ENCODE results near the gene ITPK1. TPM values are rescaled to one million over a fixed set of nuclear protein-coding genes. Genes with fewer than 3 reads are reported as not detected.

ITPK1 gene
- total RNA-seq, 1 experiment from 2014 or later, result 133 TPM

DNA sequence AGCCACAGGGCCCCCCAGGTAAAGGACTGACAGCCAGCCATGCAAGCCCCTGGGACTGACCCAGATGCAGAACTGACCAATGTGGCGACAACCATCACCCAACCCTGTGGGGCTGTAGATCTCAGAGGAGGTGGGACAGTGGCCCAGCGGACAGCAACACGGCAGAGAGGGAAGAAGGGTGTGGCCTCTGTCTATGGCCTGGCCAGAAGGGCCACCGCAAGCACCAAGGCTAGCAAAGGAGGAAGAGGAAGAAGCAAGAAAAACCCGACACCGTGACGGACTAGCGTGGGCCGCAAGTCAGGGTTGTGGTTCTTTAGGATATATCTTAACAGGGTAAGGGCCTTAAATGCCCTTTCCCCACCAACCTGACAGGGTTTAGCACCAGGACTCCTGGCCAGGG is 71.2 kb downstream of the ITPK1 start:
- POLR2A ChIA-PET, result interaction anchor here (0.6 to 2.6 kb wide), 7 partner anchors 9 to 164 kb away, joined by 3 to 13 read pairs (median 4); partner anchors contain the start of gene ITPK1
- Mint-ChIP-seq H3K27ac (ENCODE audit: low read depth, unreplicated experiment) (peak overlapping the region; percentile 96), H3K27me3 (ENCODE audit: insufficient read depth, unreplicated experiment) (no peaks in the 10 kb centered on the region), H3K4me1 (ENCODE audit: insufficient read depth, unreplicated experiment) (peaks cover 67% of the 10 kb centered on the region), H3K4me3 (ENCODE audit: unreplicated experiment) (peak overlapping the region; percentile 60), H3K9me3 (ENCODE audit: unreplicated experiment) (no peaks in the 10 kb centered on the region), H3K36me3 (ENCODE audit: insufficient read depth, unreplicated experiment) (peaks cover 14% of the 10 kb centered on the region)
- no peak for DNase-seq (ENCODE audit: unreplicated experiment)
- TF ChIP-seq, protein P1, sequence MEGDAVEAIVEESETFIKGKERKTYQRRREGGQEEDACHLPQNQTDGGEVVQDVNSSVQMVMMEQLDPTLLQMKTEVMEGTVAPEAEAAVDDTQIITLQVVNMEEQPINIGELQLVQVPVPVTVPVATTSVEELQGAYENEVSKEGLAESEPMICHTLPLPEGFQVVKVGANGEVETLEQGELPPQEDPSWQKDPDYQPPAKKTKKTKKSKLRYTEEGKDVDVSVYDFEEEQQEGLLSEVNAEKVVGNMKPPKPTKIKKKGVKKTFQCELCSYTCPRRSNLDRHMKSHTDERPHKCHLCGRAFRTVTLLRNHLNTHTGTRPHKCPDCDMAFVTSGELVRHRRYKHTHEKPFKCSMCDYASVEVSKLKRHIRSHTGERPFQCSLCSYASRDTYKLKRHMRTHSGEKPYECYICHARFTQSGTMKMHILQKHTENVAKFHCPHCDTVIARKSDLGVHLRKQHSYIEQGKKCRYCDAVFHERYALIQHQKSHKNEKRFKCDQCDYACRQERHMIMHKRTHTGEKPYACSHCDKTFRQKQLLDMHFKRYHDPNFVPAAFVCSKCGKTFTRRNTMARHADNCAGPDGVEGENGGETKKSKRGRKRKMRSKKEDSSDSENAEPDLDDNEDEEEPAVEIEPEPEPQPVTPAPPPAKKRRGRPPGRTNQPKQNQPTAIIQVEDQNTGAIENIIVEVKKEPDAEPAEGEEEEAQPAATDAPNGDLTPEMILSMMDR (IDR thresholded peaks at IDR 0.05; ENCODE audit: unreplicated experiment), result no peak
- BruUV-seq (replicated peaks), result no TSS peak
- CTCF ChIA-PET, result no interaction called here
- intact Hi-C loops (cut with micrococcal nuclease), result loop anchor here (5.0 kb wide), 2 partner anchors 68 to 72 kb away; no protein-coding TSS in a partner anchor

DNA sequence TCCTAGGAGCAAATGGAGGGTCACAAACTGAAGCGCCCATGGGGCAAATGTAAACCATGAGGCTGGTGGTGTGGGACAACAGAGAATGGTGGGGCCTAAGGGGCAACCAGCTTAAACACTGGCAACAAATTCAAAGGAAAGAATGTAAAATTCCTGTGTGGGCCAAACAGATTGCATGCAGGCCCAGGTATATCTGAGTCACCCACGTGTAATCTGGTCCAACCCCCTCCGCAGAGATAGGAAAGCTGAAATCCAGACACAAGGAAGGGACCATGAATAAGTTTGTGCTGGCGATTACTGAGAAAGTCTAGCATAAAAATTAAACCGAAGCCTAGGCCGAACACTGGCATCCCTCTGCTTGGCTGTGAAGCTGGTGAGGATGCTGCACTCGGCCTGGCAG is 71.6 kb downstream of the ITPK1 start:
- intact Hi-C loops (cut with micrococcal nuclease), result loop anchor here (5.0 kb wide), 2 partner anchors 68 to 72 kb away; no protein-coding TSS in a partner anchor
- TSS peak; percentile 83 for BruUV-seq (replicated peaks)
- CTCF ChIA-PET, result interaction anchor here (0.9 kb wide), 1 partner anchor 69 kb away, joined by 3 read pairs; no protein-coding TSS in a partner anchor
- Mint-ChIP-seq H3K9me3 (ENCODE audit: unreplicated experiment) (no peaks in the 10 kb centered on the region), H3K27ac (ENCODE audit: low read depth, unreplicated experiment) (peak overlapping the region; percentile 96), H3K36me3 (ENCODE audit: insufficient read depth, unreplicated experiment) (peaks cover 14% of the 10 kb centered on the region), H3K4me1 (ENCODE audit: insufficient read depth, unreplicated experiment) (peaks cover 66% of the 10 kb centered on the region), H3K4me3 (ENCODE audit: unreplicated experiment) (peak overlapping the region; percentile 60), H3K27me3 (ENCODE audit: insufficient read depth, unreplicated experiment) (no peaks in the 10 kb centered on the region)
- TF ChIP-seq, protein P1 (IDR thresholded peaks at IDR 0.05; ENCODE audit: unreplicated experiment), result no peak
- DNase-seq (ENCODE audit: unreplicated experiment), result peak; percentile 63
- POLR2A ChIA-PET, result interaction anchor here (0.6 to 2.6 kb wide), 10 partner anchors 9 to 163 kb away, joined by 3 to 13 read pairs (median 4); partner anchors contain the start of genes GON7, ITPK1, LYSET and MOAP1

- Mint-ChIP-seq H3K27ac (ENCODE audit: low read depth, unreplicated experiment) (peak overlapping the region; percentile 96), H3K4me1 (ENCODE audit: insufficient read depth, unreplicated experiment) (peaks cover 66% of the 10 kb centered on the region), H3K27me3 (ENCODE audit: insufficient read depth, unreplicated experiment) (no peaks in the 10 kb centered on the region), H3K36me3 (ENCODE audit: insufficient read depth, unreplicated experiment) (peaks cover 10% of the 10 kb centered on the region), H3K9me3 (ENCODE audit: unreplicated experiment) (no peaks in the 10 kb centered on the region), H3K4me3 (ENCODE audit: unreplicated experiment) (peak overlapping the region; percentile 60)
- POLR2A ChIA-PET, result interaction anchor here (0.6 to 2.6 kb wide), 13 partner anchors 8 to 1003 kb away, joined by 3 to 13 read pairs (median 4); partner anchors contain the start of genes GON7, ITPK1, LYSET and MOAP1
- TF ChIP-seq, protein P1 (IDR thresholded peaks at IDR 0.05; ENCODE audit: unreplicated experiment), result no peak
- intact Hi-C loops (cut with micrococcal nuclease), result loop anchor here (5.0 kb wide), 2 partner anchors 69 to 71 kb away; no protein-coding TSS in a partner anchor
- CTCF ChIA-PET, result interaction anchor here (0.6 to 0.9 kb wide), 4 partner anchors 51 to 90 kb away, joined by 3 read pairs; no protein-coding TSS in a partner anchor
- DNase-seq (ENCODE audit: unreplicated experiment), result peak; percentile 93
- TSS peak; percentile 84 for BruUV-seq (replicated peaks)
Measured at GRCh38 chr14:93042968-93043940, 72.5 kb downstream of the ITPK1 start.

GRCh38 chr14:93041830-93042229 is 73.9 kb downstream of the ITPK1 start:
- no TSS peak for BruUV-seq (replicated peaks)
- H3K9me3 Mint-ChIP-seq (ENCODE audit: unreplicated experiment), result no peaks in the 10 kb centered on the region

More at GRCh38 chr14:93041830-93042229, 73.9 kb downstream of the ITPK1 start:
- DNase-seq (ENCODE audit: unreplicated experiment), result no peak
- CTCF ChIA-PET, result no interaction called here
- Mint-ChIP-seq H3K4me3 (ENCODE audit: unreplicated experiment) (no peak overlapping the region), H3K27me3 (ENCODE audit: insufficient read depth, unreplicated experiment) (no peaks in the 10 kb centered on the region), H3K4me1 (ENCODE audit: insufficient read depth, unreplicated experiment) (peaks cover 75% of the 10 kb centered on the region), H3K27ac (ENCODE audit: low read depth, unreplicated experiment) (peak overlapping the region; percentile 96), H3K36me3 (ENCODE audit: insufficient read depth, unreplicated experiment) (peaks cover 8% of the 10 kb centered on the region)
- intact Hi-C loops (cut with micrococcal nuclease), result loop anchor here (5.0 kb wide), 2 partner anchors 70 kb away; no protein-coding TSS in a partner anchor
- POLR2A ChIA-PET, result no interaction called here
- TF ChIP-seq, protein P1 (IDR thresholded peaks at IDR 0.05; ENCODE audit: unreplicated experiment), result no peak

Measured in MCF 10A (cell line).